Omental fat pad (tissue), 4 donors: ENCODE data around the gene SUCLG2. TPM values are rescaled to one million over a fixed set of nuclear protein-coding genes. Genes with fewer than 3 reads are reported as not detected.

ENCODE experiments used
- ATAC-seq: fragments of 150-250 bp; one replicate; pipeline ENCODE4 v1.9.1; 2016; ENCODE audit warnings: mild to moderate bottlenecking, moderate library complexity; ENCODE audit not compliant: low FRiP score
- DNase-seq: peaks from one replicate; pipeline ENCODE4 v3.0.0-alpha.2; 2019; ENCODE audit warnings: low spot score
- total RNA-seq, 4 donors: library from RNA; depleted of rRNA; stranded (reverse); fragments of >200 nt; gene quantifications; one replicate each; pipeline ENCODE4 v1.1.0, GENCODE V29; 2016
- TF ChIP-seq, protein P1 (sequence below), 3 donors: fragments of 450-650 bp; IDR thresholded peaks; one replicate each; pipeline ENCODE4 v1.5.1; 2016 to 2017; ENCODE audit warnings: antibody characterized with exemption in 3 of 3, mild to moderate bottlenecking in 3 of 3, moderate library complexity in 2 of 3

Gene SUCLG2
- total RNA-seq, 4 donors from 2014 or later: 37.5 to 52.2 (median 42.1) TPM

DNA sequence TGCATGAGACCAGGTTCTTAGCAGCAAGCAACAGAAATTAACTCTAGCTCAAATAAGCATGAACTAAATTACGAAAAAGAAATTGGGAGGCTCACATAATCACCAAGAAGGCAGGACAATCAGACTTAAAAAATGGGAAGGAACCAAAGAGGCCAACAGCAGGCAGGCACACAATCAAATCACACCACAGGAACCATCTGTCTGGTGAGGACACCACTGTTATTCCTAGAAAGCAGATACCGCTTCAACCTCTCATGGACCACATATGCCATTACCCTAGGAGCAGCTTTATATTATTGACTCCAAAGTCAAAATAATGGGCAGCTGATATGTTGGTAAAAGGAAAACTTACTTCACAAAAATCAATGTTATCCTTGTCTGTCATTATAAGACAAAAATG lies 51.6 kb downstream of the SUCLG2 start:
- DNase-seq (no peak), ATAC-seq (no peak)
- TF ChIP-seq, protein P1, sequence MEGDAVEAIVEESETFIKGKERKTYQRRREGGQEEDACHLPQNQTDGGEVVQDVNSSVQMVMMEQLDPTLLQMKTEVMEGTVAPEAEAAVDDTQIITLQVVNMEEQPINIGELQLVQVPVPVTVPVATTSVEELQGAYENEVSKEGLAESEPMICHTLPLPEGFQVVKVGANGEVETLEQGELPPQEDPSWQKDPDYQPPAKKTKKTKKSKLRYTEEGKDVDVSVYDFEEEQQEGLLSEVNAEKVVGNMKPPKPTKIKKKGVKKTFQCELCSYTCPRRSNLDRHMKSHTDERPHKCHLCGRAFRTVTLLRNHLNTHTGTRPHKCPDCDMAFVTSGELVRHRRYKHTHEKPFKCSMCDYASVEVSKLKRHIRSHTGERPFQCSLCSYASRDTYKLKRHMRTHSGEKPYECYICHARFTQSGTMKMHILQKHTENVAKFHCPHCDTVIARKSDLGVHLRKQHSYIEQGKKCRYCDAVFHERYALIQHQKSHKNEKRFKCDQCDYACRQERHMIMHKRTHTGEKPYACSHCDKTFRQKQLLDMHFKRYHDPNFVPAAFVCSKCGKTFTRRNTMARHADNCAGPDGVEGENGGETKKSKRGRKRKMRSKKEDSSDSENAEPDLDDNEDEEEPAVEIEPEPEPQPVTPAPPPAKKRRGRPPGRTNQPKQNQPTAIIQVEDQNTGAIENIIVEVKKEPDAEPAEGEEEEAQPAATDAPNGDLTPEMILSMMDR (IDR thresholded peaks at IDR 0.05): no peak

DNA sequence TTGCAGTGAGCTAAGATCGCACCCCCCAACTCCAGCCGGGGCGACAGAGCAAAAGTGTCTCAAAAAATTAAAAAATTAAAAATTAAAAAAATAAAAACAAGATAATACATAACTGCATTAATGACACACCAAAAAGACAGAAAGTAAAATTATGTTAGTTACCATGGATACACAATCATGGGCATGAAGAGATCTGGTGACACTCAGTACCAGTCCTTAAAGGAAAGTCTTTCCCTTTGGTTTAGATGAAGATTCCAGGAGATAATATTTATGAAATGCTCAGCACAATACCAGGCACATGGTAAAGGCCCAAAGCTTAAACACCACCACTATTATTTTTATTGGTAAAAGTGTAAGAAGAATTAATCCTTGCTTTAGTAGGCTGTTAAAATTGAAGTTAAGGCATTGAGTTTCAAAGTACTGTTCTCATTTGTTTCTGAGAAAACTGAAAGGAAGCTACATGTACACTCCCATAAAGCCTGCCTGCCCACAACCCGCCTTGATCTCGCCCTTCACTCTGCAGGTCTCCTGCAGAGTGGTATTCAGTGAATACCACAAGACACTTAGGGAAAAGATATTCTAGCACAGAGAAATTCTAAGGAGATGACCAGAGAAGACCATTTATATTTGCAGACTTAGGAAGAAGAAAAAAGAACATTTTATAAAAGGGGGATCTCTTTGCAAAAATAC lies 52.3 kb downstream of the SUCLG2 start:
- TF ChIP-seq, protein P1 (IDR thresholded peaks at IDR 0.05): no peak
- no peak for ATAC-seq
- no peak for DNase-seq

DNA sequence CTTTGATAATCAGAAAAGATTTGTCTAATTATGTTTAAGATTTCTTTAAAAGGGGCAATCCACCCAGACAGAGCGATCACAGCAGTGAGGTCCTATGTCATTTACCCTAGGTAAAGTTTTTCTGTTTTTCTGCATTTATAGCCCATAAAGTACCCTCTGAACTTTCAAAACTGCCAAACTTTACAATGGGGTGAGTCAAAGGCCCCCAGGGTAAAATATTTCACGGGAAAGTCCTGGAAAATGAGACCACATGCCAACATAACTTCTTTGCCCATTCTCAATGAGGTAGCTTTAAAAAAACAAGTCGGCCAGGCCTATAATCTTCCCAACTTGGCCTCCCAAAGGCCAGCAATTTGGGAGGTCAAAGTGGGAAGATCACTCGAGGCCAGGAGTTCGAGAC lies 53.0 kb downstream of the SUCLG2 start:
- no peak for ATAC-seq

DNA sequence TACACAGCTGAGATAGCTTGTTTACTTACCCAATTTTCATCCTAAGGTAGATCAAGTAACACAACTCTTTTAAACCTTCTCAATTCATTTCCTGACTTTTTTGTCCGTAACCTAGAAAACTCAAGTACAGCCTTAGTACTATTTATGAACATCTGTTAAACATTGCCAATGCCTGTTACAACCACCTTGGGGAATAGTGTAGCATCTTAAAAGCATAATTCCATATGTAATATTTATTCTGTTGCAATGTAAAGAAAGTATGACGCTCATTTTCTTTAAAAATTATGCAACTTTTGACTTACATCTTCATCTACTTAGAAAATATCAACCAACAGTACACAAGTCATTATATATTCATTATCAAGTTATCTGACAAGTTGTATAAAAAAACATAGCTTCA lies 54.6 kb downstream of the SUCLG2 start:
- DNase-seq: no peak
- ATAC-seq: no peak
- TF ChIP-seq, protein P1 (IDR thresholded peaks at IDR 0.05): no peak

More for the DNA sequence above, 53.0 kb downstream of the SUCLG2 start:
- TF ChIP-seq, protein P1 (IDR thresholded peaks at IDR 0.05): no peak
- no peak for DNase-seq

DNA sequence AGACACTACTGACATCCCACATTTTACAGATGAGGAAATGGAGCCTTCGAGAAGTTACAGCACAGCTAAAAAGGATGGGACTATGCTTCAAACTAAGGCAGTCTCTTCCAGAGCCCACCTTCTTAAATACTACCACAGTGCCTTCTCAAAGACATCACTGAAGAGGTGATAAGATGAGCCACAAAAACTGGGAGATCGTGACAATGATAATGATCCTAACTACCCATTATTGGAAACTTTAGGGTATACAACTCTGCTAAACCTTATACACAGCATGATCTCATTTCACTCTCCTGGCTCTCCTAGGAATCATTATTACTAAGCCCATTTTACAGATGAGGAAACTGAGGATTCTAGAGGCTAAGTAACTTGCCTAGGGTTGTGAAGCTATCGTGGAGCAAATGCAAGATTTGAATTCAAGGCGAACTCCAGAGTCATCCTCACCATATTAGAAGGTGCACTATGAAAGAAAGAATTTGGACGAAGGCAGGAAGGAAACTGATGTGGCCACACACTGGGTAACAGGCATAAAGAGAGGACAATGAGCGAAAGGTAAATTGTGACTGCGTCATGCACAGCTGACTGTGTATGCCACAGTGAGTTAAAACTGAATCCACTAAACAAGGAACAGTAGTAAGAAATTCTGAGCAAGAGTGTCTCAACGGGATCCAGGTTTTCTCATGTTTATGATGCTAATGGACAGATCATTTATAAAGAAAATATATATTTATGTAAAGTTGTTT lies 55.4 kb downstream of the SUCLG2 start:
- ATAC-seq (no peak), DNase-seq (no peak)
- TF ChIP-seq, protein P1 (IDR thresholded peaks at IDR 0.05): no peak

DNA sequence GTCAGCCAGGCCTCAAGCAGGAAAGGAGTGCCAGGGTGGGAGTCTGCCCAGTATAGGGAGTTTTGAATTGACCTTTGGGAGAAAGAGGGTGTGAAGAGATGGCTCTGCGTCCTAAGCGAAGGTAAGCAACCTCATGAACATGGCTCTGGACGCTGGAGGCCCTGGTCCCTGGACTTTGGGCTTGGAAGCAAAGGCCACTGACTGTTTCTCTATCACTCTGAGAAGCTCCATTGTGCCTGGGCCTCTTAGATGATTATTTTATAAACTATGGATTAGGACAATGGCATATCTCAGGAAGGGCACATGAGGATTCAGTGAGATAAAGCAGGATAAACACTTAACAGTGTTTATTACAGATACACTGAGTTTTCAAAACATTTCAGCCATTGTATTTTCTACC lies 59.0 kb downstream of the SUCLG2 start:
- TF ChIP-seq, protein P1 (IDR thresholded peaks at IDR 0.05): no peak
- DNase-seq (no peak), ATAC-seq (no peak)
